ENCODE data around the gene ANO1. TPM values are rescaled to one million over a fixed set of nuclear protein-coding genes. Genes with fewer than 3 reads are reported as not detected.

The ANO1 gene
- total RNA-seq, 1 experiment from 2014 or later, result 41.7 TPM

DNA sequence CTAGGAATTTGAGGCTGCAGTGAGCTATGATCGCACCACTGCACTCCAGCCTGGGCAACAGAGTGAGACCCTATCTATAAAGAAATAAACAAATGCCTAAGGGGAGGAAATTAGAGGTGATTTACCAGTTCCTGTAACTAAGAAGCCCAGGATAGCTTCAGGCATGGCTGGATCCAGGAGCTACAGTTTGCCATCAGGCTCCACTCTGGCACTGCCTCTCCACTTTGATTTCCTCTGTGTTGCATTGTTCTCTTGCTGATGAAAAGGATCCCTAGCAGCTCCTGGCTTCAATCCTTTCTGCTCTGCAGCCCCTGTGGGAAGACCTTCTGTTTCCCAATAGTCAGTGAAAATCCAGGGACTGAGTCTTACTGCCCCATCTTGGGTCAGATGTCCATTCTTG lies 104.9 kb downstream of the ANO1 start:
- Histone ChIP-seq H3K4me1 (ENCODE audit: control insufficient read depth in 1 of 2, insufficient read depth in 2 of 2, low read length in 2 of 2) (no peaks in the 10 kb centered on the region), H3K4me2 (ENCODE audit: low read length) (no peak overlapping the region), H3K79me2 (ENCODE audit: insufficient read depth, low read length) (no peaks in the 10 kb centered on the region), H3K4me3 (replicated peaks in 1 of 2; ENCODE audit: low read depth in 1 of 2, low read length in 2 of 2) (no peak overlapping the region), H3K27ac (ENCODE audit: low read depth, low read length) (no peak overlapping the region), H3K27me3 (ENCODE audit: insufficient read depth, low read length) (no peaks in the 10 kb centered on the region), H3K9ac (ENCODE audit: low read length) (no peak overlapping the region), H2AFZ (ENCODE audit: low read depth, low read length, poor library complexity, severe bottlenecking) (no peak overlapping the region), H4K20me1 (ENCODE audit: insufficient read depth) (no peaks in the 10 kb centered on the region), H3K36me3 (ENCODE audit: control insufficient read depth in 1 of 2, insufficient read depth in 2 of 2, low read length in 2 of 2) (no peaks in the 10 kb centered on the region; a peak in 1 of 4 replicates), H3K9me2 (ENCODE audit: insufficient read depth) (no peaks in the 10 kb centered on the region), H3K9me3 (ENCODE audit: control insufficient read depth in 1 of 2, insufficient read depth in 1 of 2, low read depth in 1 of 2, low read length in 2 of 2) (no peaks in the 10 kb centered on the region)
- BruUV-seq (replicated peaks), result no TSS peak
- POLR2A ChIA-PET, result no interaction called here
- TF ChIP-seq SRF (IDR thresholded peaks at IDR 0.05; ENCODE audit: low read depth), result no peak
- TF ChIP-seq, protein P1, sequence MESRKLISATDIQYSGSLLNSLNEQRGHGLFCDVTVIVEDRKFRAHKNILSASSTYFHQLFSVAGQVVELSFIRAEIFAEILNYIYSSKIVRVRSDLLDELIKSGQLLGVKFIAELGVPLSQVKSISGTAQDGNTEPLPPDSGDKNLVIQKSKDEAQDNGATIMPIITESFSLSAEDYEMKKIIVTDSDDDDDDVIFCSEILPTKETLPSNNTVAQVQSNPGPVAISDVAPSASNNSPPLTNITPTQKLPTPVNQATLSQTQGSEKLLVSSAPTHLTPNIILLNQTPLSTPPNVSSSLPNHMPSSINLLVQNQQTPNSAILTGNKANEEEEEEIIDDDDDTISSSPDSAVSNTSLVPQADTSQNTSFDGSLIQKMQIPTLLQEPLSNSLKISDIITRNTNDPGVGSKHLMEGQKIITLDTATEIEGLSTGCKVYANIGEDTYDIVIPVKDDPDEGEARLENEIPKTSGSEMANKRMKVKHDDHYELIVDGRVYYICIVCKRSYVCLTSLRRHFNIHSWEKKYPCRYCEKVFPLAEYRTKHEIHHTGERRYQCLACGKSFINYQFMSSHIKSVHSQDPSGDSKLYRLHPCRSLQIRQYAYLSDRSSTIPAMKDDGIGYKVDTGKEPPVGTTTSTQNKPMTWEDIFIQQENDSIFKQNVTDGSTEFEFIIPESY (IDR thresholded peaks at IDR 0.05; ENCODE audit: extremely low read depth, insufficient replicate concordance, low read length), result no peak
- no peak for TF ChIP-seq ZFX (IDR thresholded peaks at IDR 0.05)
- TF ChIP-seq TCF7L2 (IDR thresholded peaks at IDR 0.05; ENCODE audit: borderline replicate concordance, extremely low read depth, insufficient read depth, insufficient read length), result no peak
- no peak for TF ChIP-seq CBX3 (IDR thresholded peaks at IDR 0.05; ENCODE audit: low read depth)
- TF ChIP-seq, protein P2, sequence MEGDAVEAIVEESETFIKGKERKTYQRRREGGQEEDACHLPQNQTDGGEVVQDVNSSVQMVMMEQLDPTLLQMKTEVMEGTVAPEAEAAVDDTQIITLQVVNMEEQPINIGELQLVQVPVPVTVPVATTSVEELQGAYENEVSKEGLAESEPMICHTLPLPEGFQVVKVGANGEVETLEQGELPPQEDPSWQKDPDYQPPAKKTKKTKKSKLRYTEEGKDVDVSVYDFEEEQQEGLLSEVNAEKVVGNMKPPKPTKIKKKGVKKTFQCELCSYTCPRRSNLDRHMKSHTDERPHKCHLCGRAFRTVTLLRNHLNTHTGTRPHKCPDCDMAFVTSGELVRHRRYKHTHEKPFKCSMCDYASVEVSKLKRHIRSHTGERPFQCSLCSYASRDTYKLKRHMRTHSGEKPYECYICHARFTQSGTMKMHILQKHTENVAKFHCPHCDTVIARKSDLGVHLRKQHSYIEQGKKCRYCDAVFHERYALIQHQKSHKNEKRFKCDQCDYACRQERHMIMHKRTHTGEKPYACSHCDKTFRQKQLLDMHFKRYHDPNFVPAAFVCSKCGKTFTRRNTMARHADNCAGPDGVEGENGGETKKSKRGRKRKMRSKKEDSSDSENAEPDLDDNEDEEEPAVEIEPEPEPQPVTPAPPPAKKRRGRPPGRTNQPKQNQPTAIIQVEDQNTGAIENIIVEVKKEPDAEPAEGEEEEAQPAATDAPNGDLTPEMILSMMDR (IDR thresholded peaks at IDR 0.05 in 2 of 3, conservative IDR thresholded peaks at IDR 0.05 in 1 of 3; ENCODE audit: borderline replicate concordance in 1 of 3, insufficient read depth in 1 of 3, low read depth in 2 of 3, low read length in 2 of 3), result no peak
- no peak for TF ChIP-seq POLR2AphosphoS5 (IDR thresholded peaks at IDR 0.05; ENCODE audit: low read depth, low read length)
- no peak for TF ChIP-seq EZH2phosphoT487 (IDR thresholded peaks at IDR 0.05; ENCODE audit: borderline replicate concordance)
- no peak for TF ChIP-seq FOSL1 (IDR thresholded peaks at IDR 0.05; ENCODE audit: low read depth)
- TF ChIP-seq POLR2A (IDR thresholded peaks at IDR 0.05; ENCODE audit: borderline replicate concordance, extremely low read depth, insufficient read depth, insufficient read length), result no peak
- TF ChIP-seq SIN3A (IDR thresholded peaks at IDR 0.05; ENCODE audit: low read depth), result no peak
- TF ChIP-seq EZH2 (IDR thresholded peaks at IDR 0.05), result no peak
- no peak for TF ChIP-seq YY1 (IDR thresholded peaks at IDR 0.05; ENCODE audit: extremely low read depth, insufficient replicate concordance, low read depth, low read length)
- TF ChIP-seq SP1 (IDR thresholded peaks at IDR 0.05; ENCODE audit: low read depth), result no peak
- no peak for TF ChIP-seq JUND (IDR thresholded peaks at IDR 0.05)
- TF ChIP-seq, protein P3, sequence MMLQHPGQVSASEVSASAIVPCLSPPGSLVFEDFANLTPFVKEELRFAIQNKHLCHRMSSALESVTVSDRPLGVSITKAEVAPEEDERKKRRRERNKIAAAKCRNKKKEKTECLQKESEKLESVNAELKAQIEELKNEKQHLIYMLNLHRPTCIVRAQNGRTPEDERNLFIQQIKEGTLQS (IDR thresholded peaks at IDR 0.05), result no peak
- ATAC-seq (no peak), DNase-seq (ENCODE audit: low read depth, low spot score) (no peak)
- RAD21 ChIA-PET (ENCODE audit: low non-redundant PET in 1 of 2, low total read pairs in 2 of 2, uncharacterized antibody in 2 of 2, unreplicated experiment in 2 of 2), result no interaction called here
- CTCF ChIA-PET, result interaction anchor here (1.1 to 1.4 kb wide), 2 partner anchors 9 to 270 kb away, joined by 3 to 4 read pairs; no protein-coding TSS in a partner anchor
- intact Hi-C loops (cut with micrococcal nuclease), result no loop called here

All from HCT116 (cell line).